ENCODE data around the gene EYA4. TPM values are rescaled to one million over a fixed set of nuclear protein-coding genes. Genes with fewer than 3 reads are reported as not detected.

EYA4 gene
- total and polyA plus RNA-seq, 3 donors from 2014 or later: 8.1 to 11.3 (median 10.7) TPM

DNA sequence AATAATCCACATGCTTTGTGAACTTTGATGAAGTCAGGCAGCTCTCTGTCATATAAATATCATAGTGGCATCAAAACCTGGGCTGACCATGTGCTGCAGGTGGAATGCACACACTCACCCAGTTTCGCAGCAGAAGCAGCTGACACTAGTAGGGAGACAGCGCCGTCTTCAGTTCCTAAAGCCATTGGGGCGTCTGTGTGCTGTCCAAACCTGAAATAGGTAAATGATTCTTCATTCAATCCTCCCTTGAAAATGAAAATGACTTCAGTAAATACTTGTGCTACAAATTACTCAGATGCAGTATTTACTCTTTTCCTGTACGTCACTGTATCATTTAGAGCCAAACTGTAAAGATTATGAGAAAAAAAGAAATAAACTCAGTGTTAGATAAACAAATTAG is 127.5 kb downstream of the EYA4 start:
- Histone ChIP-seq H3K4me3 (no peak overlapping the region), H3K27ac (no peak overlapping the region), H3K4me1 (no peaks in the 10 kb centered on the region), H3K36me3 (ENCODE audit: low read depth, missing control alignments) (no peaks in the 10 kb centered on the region), H3K27me3 (no peaks in the 10 kb centered on the region), H3K9me3 (no peaks in the 10 kb centered on the region)
- TF ChIP-seq, protein P1, sequence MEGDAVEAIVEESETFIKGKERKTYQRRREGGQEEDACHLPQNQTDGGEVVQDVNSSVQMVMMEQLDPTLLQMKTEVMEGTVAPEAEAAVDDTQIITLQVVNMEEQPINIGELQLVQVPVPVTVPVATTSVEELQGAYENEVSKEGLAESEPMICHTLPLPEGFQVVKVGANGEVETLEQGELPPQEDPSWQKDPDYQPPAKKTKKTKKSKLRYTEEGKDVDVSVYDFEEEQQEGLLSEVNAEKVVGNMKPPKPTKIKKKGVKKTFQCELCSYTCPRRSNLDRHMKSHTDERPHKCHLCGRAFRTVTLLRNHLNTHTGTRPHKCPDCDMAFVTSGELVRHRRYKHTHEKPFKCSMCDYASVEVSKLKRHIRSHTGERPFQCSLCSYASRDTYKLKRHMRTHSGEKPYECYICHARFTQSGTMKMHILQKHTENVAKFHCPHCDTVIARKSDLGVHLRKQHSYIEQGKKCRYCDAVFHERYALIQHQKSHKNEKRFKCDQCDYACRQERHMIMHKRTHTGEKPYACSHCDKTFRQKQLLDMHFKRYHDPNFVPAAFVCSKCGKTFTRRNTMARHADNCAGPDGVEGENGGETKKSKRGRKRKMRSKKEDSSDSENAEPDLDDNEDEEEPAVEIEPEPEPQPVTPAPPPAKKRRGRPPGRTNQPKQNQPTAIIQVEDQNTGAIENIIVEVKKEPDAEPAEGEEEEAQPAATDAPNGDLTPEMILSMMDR (IDR thresholded peaks at IDR 0.05): no peak
- TF ChIP-seq POLR2A (IDR thresholded peaks at IDR 0.05): no peak
- 69 to 74% methylated on average over 5 of the region's 5 CpGs for WGBS, 2 donors
- no peak for DNase-seq
- intact Hi-C loops (cut with DNase I; ENCODE audit: low total_unique reads): no loop called here

DNA sequence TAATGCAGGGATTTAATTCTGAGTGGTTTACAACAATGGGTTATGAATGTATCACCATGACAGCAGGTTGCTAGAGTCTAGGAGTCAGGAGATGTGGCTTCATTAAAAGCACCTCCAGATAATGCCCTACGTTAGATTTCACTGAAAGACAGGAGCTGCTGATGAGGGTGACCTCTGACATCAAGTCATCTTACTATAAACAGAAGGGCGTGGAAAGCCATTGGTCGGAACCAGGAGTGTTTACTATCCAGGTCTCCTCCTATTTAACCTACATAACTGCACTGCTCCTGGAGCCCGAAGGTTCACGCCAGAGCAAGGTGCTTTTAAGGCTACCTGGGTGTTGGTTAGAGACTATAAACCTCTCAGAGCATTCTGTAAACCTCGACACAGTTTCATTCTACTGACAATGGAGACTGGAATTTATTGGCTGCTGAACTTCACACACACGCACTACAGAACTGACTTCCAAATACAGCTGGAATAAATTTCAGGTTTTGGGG is 128.7 kb downstream of the EYA4 start:
- Histone ChIP-seq H3K27ac (no peak overlapping the region), H3K4me1 (no peaks in the 10 kb centered on the region), H3K27me3 (no peaks in the 10 kb centered on the region), H3K4me3 (no peak overlapping the region), H3K36me3 (ENCODE audit: low read depth, missing control alignments) (no peaks in the 10 kb centered on the region), H3K9me3 (no peaks in the 10 kb centered on the region)
- DNase-seq: no peak
- WGBS, 2 donors: 69 to 75% methylated on average over 7 of the region's 7 CpGs
- intact Hi-C loops (cut with DNase I; ENCODE audit: low total_unique reads): no loop called here
- TF ChIP-seq, protein P1 (IDR thresholded peaks at IDR 0.05): no peak
- no peak for TF ChIP-seq POLR2A (IDR thresholded peaks at IDR 0.05)

DNA sequence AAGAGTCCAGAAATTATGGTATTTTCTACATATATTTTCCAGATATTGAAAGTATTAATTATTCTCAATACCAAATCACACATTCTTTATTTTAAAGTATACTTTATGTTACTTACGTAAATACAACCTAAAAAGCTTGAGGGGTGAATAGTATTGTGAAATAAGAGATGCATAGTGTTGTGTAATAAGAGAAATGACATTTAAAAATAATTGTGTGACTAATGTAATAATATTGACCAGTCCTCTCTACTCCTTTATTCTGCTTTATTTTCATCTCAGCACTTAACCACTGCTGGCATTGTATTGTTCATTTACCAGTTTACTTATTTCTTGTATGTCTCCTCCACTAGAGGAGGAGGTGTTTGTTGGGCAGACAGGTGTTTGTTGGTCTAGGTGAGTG is 135.6 kb downstream of the EYA4 start:
- Histone ChIP-seq H3K4me1 (no peaks in the 10 kb centered on the region), H3K9me3 (no peaks in the 10 kb centered on the region), H3K36me3 (ENCODE audit: low read depth, missing control alignments) (no peaks in the 10 kb centered on the region), H3K27me3 (no peaks in the 10 kb centered on the region), H3K27ac (no peak overlapping the region), H3K4me3 (no peak overlapping the region)
- WGBS, 2 donors: 87 to 98% methylated on average over 1 of the region's 1 CpG
- TF ChIP-seq, protein P1 (IDR thresholded peaks at IDR 0.05): no peak
- TF ChIP-seq POLR2A (IDR thresholded peaks at IDR 0.05): no peak
- intact Hi-C loops (cut with DNase I; ENCODE audit: low total_unique reads): no loop called here
- no peak for DNase-seq

DNA sequence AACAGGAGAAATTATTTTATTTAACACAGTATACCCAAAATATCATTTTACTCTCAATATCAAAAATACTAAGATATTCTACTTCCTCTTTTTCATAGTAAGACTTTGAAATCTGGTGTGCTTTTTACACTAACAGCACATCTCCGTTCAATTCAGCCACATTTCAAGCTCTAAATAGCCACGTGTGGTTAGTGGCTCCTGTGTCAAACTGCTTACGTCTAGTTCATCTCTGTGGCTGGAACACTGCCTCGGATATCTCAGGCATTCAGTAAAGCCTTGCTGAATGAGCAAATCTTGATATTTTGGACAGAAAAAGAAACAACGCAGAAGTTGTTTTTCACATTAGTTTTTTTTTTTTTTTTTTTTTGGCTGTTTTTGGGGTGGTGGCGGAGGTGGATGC is 136.1 kb downstream of the EYA4 start:
- H3K27ac ChIP-seq: no peak overlapping the region
- no peaks in the 10 kb centered on the region for H3K27me3 ChIP-seq
- TF ChIP-seq, protein P1 (IDR thresholded peaks at IDR 0.05): no peak
- no peak for TF ChIP-seq POLR2A (IDR thresholded peaks at IDR 0.05)
- 79 to 87% methylated on average over 6 of the region's 6 CpGs for WGBS, 2 donors
- no peak overlapping the region for H3K4me3 ChIP-seq
- DNase-seq: no peak
- no peaks in the 10 kb centered on the region for H3K4me1 ChIP-seq
- H3K9me3 ChIP-seq: no peaks in the 10 kb centered on the region
- no peaks in the 10 kb centered on the region for H3K36me3 ChIP-seq (ENCODE audit: low read depth, missing control alignments)
- intact Hi-C loops (cut with DNase I; ENCODE audit: low total_unique reads): no loop called here

DNA sequence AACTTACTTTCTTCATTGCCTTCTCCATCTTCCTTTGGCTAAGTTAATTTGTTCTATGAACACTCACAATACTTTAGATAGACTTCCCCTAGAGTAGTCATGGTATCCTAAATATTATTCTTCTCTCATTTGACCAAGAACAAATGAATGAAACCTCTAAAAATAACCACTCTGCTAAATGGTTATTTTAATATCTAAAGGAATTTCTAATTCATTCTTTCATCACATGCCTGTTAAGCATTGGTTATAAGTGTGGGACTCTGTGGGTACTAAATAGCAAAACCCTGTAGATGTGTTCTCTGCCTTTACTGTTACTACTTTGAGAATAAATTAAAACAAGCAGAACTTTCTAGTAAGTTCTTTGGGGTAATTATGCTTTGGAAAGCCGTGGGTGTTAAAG is 138.9 kb downstream of the EYA4 start:
- 73 to 81% methylated on average over 1 of the region's 1 CpG for WGBS, 2 donors
- H3K27me3 ChIP-seq: no peaks in the 10 kb centered on the region
- no peaks in the 10 kb centered on the region for H3K4me1 ChIP-seq
- intact Hi-C loops (cut with DNase I; ENCODE audit: low total_unique reads): no loop called here
- no peaks in the 10 kb centered on the region for H3K9me3 ChIP-seq
- H3K36me3 ChIP-seq (ENCODE audit: low read depth, missing control alignments): no peaks in the 10 kb centered on the region
- H3K4me3 ChIP-seq: no peak overlapping the region
- DNase-seq: no peak
- H3K27ac ChIP-seq: no peak overlapping the region
- no peak for TF ChIP-seq POLR2A (IDR thresholded peaks at IDR 0.05)
- TF ChIP-seq, protein P1 (IDR thresholded peaks at IDR 0.05): no peak
